HG03064 (cell line): ENCODE measurements around the gene METTL24.
"Not testable (repeated sequence)": the region's sequence is repeated elsewhere in the genome, so short reads cannot be mapped to it uniquely, and the experiment has no call there.

ENCODE experiments used
- ATAC-seq: cut with Tn5 transposase; IDR thresholded peaks from one replicate; pipeline ENCODE4 v1.9.1; 2021; ENCODE audit warnings: low read depth; ENCODE audit not compliant: unreplicated experiment

The METTL24 gene

GRCh38 chr6:110364364-110365105, 6.4 kb upstream of the METTL24 start:
- no peak for ATAC-seq

GRCh38 chr6:110363748-110364147, 5.6 kb upstream of the METTL24 start:
- ATAC-seq, result no peak

DNA sequence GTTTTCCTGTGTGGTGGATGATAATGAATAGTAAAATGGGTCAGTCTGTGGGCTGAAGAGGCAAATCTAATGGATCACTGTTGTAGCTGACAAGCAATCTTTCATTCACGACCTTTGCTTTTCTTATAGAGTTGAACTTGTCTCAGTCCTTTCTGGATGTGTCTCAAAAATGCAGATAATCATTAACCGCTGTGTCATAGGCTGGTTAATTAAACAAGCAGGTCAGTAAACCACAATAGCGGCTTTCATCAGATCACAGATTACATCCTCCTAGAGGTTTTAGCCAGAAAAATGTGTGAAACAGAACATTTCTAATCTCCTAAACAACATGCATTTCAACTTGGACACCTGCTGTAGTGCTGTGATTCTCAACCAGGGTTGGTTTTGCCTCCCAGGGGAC, 2.5 kb upstream of the METTL24 start:
- ATAC-seq, result no peak

GRCh38 chr6:110359556-110359955, 1.4 kb upstream of the METTL24 start:
- ATAC-seq, result no peak

DNA sequence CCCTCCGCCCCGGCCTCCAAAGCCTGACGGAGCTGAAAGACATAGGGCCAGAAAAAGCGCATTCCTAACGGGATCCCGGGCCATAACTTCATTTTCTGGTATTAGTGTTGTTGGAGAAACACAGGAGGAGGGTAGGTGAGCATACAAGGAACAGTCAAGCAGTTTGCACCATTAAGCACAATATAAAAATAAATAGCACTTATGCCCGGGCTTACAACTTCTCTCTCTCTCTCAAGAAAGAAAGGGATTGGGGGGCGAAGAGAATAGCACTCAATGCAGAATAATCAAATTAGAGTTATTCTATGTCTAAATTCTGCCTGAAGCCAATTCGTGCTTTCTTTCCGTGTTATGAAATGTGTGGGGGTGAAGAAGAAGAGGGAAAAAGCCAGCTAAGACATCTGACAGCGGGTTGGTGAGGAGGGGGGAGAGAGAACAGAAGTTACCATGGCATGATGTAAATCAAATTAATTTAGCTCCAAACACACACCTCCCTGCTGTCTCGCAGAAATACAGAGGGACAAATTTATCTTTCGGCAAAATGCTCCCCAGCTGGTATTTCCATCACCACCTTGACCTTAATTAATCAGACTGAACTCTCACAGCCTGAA, 508 bp upstream of the METTL24 start:
- ATAC-seq, result no peak

DNA sequence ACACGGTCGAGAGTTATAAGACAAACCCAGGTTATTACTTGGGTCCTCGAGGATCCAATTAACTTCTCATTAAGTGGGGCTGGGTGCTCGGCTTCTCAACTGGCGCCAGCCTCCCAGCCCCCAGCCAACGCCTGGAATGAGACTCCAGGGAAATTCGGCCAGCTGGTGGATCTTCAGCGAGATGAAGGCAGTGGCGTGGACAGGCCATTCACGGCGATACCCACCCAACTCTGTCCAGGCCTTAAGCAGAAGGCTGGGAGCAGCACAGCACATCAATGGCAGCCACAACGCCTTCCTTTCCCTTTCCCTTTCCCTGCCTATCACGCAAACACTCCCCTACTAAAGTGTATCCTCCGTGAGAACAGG, 868 bp downstream of the METTL24 start:
- ATAC-seq, result no peak

GRCh38 chr6:110356778-110357177, 1.4 kb downstream of the METTL24 start:
- ATAC-seq, result no peak

DNA sequence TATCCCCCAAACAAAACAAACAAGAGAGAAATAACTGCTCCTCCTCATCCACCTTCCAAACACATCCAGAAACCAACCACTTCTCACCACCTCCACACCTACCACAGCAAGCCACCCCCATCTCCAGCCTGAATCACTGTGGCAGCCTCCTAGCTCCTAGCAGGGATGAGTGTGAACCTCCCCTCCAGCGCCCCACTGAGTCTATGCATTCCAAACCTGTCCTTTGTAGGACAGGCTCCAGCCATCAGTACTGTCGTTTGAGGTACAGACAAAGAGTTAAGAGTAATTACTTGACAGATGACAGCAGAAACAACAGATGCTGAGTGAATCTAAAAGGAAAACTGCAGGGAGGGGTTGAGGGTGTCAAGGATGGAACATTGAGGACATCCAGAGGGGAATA, 2.4 kb downstream of the METTL24 start:
- ATAC-seq, result no peak

DNA sequence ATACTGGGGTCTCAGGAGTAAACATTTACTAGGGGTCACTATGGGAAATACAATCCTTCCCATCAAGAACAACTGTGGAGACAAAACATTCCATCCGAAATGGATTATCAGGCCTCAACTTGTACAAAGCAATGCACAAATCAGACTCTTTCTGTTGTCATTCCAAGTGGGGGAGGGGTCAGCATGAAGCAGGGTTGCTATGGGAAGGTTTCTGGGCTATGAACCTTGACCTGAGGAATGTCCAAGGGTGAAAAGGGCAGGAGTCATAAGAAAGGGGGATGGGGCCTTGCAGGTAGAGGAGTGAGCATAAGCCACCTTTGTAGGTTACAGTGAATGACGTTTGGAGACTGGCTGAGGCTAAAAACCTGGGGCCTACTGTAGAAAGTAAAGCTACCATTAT, 3.1 kb downstream of the METTL24 start:
- ATAC-seq, result no peak

- ATAC-seq, result no peak
These were observed 4.0 kb downstream of the METTL24 start for GRCh38 chr6:110354153-110354552.

- no peak for ATAC-seq
These were observed 4.6 kb downstream of the METTL24 start for GRCh38 chr6:110353457-110354001.

GRCh38 chr6:110352563-110353262, 5.4 kb downstream of the METTL24 start:
- no peak for ATAC-seq

DNA sequence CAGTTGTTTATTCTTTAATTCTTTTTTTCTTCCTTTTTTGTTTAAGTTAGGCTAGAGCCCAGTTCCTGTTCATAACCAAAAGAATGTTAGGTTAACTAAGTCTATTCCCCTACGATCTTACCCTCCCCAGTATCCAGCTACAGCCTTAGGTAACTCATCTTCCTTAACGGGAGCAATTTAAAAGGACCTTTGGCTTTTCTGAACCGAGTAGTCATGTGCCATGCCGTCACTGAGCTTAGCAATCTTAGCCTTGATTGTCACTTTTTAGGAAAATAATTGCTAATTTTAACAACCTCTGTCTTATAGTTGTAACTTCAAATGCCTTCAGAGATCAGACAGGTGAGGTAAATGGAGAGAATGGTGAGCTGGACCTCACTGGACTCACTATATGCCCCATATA, 6.2 kb downstream of the METTL24 start:
- ATAC-seq, result no peak

GRCh38 chr6:110351546-110351945, 6.6 kb downstream of the METTL24 start:
- ATAC-seq, result no peak

DNA sequence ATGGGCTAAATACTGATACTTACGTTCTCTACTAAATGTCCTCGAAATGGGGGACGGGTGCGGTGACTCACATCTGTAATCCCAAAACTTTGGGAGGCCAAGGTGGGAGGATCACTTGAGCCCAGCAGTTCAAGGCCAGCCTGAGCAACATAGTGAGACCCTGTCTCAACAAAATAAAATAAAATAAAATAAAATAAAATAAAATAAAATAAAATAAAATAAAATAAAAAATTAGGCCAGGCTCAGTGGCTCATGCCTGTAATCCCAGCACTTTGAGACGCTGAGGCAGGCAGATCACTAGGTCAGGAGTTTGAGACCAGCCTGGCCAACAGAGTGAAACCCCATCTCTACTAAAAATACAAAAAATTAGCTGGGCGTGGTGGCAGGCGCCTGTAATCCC, 7.6 kb downstream of the METTL24 start:
- ATAC-seq, result not testable (repeated sequence)

- no peak for ATAC-seq
These were observed 9.0 kb downstream of the METTL24 start for GRCh38 chr6:110348961-110349690.

DNA sequence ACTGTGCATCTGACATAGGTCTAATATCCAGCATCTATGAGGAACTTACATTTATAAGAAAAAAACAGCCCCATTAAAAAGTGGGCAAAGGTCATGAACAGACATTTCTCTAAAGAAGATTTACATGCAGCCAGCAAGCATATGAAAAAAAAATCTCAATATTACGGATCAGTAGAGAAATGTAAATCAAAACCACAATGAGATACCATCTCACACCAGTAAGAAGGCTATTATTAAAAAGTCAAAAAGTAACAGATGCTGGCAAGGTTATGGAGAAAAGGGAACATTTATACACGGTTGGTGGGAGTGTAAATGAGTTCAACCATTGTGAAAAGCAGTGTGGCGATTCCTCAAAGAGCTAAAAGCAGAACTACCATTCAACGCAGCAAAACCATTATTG, 13.1 kb downstream of the METTL24 start:
- ATAC-seq, result no peak

GRCh38 chr6:110342759-110343158, 15.4 kb downstream of the METTL24 start:
- ATAC-seq, result no peak

DNA sequence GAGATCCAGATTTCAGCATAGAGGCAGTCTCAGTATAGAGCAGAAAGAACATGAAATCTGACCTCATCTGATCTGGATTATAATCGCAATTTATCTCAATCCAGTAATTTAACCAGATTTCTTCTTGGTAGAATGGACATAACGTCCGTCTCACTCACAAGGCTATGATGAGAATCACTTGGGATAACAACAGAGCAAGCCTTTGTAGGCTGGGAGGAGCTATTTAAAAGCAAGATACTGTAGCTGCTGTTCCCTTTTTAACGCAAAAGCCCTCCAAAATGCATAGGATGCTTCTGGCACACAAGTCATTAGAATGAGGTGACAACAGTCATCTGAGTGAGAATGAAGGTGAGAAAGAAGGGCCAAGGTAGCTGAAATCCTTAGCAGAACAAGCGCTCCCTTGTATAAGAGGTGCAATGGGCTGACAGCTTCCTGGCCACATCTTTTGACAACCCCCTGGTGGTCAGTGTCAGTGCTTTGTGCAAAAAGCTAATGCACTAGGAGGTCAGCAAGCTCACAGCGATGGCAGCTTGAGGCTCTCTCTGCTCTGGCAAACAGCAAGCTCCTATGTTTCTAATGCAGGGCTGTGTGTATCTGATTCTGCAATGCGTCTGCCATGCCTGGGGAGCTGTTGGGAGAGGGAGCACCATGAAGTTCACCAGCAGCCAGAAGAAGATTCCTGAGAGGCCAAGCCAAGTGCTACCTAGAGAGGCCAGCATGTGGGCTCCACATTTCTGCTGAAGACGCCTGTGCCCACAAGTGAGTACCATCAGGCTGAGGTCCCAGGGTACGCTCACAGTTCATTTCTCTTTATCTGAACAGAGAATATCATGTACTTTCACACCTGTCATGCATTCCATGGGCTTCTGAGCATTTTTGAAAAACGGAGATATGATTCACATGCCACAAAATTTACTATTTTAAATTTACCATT, 16.2 kb downstream of the METTL24 start:
- ATAC-seq, result no peak

GRCh38 chr6:110341067-110341466, 17.1 kb downstream of the METTL24 start:
- no peak for ATAC-seq
